ENCODE measurements around the gene HIVEP3. TPM values are rescaled to one million over a fixed set of nuclear protein-coding genes. Genes with fewer than 3 reads are reported as not detected.

The HIVEP3 gene
- total RNA-seq, 6 experiments from 2014 or later = 1.4 to 3.9 (median 2.2) TPM

DNA sequence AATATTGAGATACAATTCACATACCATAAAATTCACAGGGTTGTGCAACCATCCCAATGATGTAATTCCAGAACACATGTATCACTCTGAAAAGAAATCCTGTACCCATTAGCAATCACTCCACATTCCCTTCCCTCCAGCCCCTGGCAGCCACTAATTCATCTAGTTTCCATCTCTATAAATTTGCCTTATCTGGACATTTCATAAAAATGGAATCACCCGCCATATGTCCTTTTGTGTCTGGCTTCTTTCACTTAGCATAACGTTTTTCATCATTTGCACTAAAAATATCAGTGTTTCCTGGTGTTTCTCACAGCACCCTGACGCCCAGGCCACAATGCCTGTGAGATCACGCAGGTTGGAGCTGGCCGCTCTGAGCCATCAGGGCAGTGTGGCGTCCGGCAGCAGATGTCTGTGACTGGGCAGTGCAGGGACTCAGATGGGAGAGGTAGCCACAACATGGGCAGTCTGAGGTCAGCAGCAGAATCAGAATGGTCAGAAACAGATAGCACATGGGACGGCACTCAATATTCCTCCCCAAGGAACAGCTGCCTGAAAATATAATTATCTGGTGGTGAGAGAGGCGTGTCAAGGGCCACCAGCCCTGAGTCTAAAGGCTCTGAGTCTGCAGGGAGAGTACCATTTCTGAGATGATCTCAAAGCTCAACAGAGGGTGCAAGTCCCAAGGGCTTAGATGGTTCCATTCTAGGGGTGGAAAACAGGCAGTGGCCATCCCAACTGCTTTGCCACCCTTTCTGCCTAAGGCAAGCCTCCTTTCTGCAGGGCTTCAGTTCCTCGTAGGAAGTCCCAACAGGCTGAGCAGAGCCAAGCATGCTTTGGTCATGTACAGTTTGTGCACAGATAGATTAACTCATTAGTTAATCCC, 304.8 kb downstream of the HIVEP3 start:
- no peak overlapping the region for H3K4me3 ChIP-seq
- H3K4me1 ChIP-seq = peaks cover 0 to 13% (median 1%) of the 10 kb centered on the region in 4 donors
- WGBS (ENCODE audit: insufficient coverage, low coverage, low lambda C conversion rate, missing lambda C conversion rate) = 81% methylated on average over 10 of the region's 10 CpGs
- no peak for TF ChIP-seq POLR2A (IDR thresholded peaks at IDR 0.05)
- TF ChIP-seq, protein P1, sequence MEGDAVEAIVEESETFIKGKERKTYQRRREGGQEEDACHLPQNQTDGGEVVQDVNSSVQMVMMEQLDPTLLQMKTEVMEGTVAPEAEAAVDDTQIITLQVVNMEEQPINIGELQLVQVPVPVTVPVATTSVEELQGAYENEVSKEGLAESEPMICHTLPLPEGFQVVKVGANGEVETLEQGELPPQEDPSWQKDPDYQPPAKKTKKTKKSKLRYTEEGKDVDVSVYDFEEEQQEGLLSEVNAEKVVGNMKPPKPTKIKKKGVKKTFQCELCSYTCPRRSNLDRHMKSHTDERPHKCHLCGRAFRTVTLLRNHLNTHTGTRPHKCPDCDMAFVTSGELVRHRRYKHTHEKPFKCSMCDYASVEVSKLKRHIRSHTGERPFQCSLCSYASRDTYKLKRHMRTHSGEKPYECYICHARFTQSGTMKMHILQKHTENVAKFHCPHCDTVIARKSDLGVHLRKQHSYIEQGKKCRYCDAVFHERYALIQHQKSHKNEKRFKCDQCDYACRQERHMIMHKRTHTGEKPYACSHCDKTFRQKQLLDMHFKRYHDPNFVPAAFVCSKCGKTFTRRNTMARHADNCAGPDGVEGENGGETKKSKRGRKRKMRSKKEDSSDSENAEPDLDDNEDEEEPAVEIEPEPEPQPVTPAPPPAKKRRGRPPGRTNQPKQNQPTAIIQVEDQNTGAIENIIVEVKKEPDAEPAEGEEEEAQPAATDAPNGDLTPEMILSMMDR (IDR thresholded peaks at IDR 0.05) = no peak
- intact Hi-C loops (cut with DNase I) = no loop called here
- no peak overlapping the region for H3K27ac ChIP-seq
- ATAC-seq = no peak
- no peaks in the 10 kb centered on the region for H3K9me3 ChIP-seq
- H3K27me3 ChIP-seq = no peaks in the 10 kb centered on the region
- no peaks in the 10 kb centered on the region for H3K36me3 ChIP-seq
- no peak for DNase-seq

DNA sequence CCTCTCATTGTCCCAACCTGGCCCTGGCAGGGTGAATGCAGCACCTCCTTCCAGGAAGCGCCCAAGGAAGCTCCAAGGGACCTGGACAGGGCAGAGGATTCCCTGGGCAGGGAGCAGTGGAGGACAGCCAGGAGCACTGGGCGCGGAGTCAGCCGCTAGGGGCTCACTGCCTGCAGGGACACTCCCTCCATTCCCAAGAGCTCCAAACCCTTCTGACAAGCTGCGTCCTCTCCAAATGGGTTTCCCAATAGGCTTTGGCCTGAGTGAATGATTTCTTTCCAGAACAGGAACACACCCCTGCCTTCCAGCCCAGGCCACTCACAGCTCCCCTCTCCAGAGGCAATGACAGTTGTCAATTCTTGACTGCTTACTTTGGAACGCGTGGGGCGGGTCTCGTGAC, 305.8 kb downstream of the HIVEP3 start:
- DNase-seq (no peak), ATAC-seq (no peak)
- TF ChIP-seq, protein P1 (IDR thresholded peaks at IDR 0.05) = no peak
- TF ChIP-seq POLR2A (IDR thresholded peaks at IDR 0.05) = no peak
- Histone ChIP-seq H3K4me3 (no peak overlapping the region), H3K27ac (no peak overlapping the region), H3K9me3 (no peaks in the 10 kb centered on the region), H3K36me3 (no peaks in the 10 kb centered on the region), H3K27me3 (no peaks in the 10 kb centered on the region), H3K4me1 (peaks cover 0 to 7% (median 1%) of the 10 kb centered on the region in 4 donors)
- WGBS (ENCODE audit: insufficient coverage, low coverage, low lambda C conversion rate, missing lambda C conversion rate) = 97% methylated on average over 4 of the region's 9 CpGs
- intact Hi-C loops (cut with DNase I) = no loop called here

DNA sequence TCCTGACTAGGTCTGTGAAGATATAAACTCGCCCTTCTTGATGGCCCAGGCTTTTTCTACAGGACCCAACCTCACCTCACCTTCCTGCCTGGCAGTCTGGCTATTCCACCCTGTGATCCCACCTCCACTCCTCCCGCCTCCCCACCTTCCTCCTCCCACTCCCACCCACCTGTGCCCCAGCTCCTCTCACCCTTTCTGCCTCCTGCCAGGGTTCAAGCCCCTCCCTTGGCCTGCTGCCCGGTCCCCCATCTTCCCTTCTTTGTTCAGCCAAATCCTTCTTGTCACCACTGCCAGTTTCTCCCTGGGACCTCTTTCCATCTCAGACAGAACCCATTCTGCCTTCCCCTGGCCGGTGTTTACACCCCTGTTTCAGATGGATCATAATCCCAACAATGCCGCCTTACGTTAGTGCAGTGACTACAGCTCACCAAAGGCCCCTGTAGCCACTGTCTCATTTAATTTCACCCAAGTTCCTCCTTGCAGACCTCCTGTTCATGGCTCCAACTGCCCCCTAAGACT, 306.7 kb downstream of the HIVEP3 start:
- DNase-seq = no peak
- no peak for TF ChIP-seq POLR2A (IDR thresholded peaks at IDR 0.05)
- TF ChIP-seq, protein P1 (IDR thresholded peaks at IDR 0.05) = no peak

DNA sequence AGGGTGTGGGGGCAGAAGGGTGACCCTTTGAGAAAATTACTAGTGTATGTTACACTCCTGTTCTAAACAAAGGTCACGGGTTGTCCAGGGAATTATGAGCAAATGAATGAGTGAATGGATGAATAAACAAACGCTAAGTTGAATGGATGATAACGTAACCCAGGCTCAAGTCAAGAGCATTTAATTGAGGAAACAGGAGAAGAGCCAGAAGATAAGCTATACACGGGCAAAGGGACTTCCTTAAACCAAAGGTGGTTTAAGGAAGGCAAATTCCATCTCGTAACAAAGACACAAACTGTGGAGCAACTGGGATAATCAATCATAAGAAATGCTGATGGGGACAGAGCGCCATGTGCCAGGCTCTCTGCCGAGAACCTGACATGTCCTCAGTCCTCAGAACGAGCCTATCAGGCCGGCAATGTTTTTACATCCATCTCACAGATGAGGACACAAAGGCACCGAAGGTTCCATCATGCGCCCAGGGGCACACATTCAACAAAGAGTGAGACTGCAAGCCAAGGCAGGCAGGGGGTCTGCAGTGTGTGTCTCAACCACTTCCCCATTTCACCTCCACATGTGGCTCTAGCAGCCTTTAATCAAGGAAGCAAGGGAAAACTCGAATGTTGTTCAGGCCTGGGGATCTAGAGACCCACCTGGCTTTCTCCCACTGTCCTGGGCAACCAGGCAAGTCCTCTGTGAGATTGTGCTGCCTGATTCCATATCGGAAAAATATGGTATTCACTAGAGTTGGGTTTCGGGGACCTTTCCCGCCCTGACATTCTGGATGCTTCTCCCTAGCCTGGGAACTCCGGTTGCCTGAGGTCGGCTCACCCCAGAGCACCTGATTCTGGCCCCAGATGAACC, 307.4 kb downstream of the HIVEP3 start:
- WGBS (ENCODE audit: insufficient coverage, low coverage, low lambda C conversion rate, missing lambda C conversion rate) = 84% methylated on average over 12 of the region's 17 CpGs
- no peak overlapping the region for H3K27ac ChIP-seq
- H3K27me3 ChIP-seq = no peaks in the 10 kb centered on the region
- no peaks in the 10 kb centered on the region for H3K4me1 ChIP-seq
- TF ChIP-seq, protein P1 (IDR thresholded peaks at IDR 0.05) = no peak
- TF ChIP-seq POLR2A (IDR thresholded peaks at IDR 0.05) = no peak
- no peak for DNase-seq
- no peak for ATAC-seq
- intact Hi-C loops (cut with DNase I) = no loop called here
- no peaks in the 10 kb centered on the region for H3K36me3 ChIP-seq
- H3K9me3 ChIP-seq = no peaks in the 10 kb centered on the region
- no peak overlapping the region for H3K4me3 ChIP-seq

More for the DNA sequence above, 306.7 kb downstream of the HIVEP3 start:
- intact Hi-C loops (cut with DNase I) = no loop called here
- no peak for ATAC-seq
- no peaks in the 10 kb centered on the region for H3K36me3 ChIP-seq
- H3K4me1 ChIP-seq = no peaks in the 10 kb centered on the region
- no peaks in the 10 kb centered on the region for H3K9me3 ChIP-seq
- no peak overlapping the region for H3K4me3 ChIP-seq
- H3K27ac ChIP-seq = no peak overlapping the region
- no peaks in the 10 kb centered on the region for H3K27me3 ChIP-seq
- 91% methylated on average over 5 of the region's 6 CpGs for WGBS (ENCODE audit: insufficient coverage, low coverage, low lambda C conversion rate, missing lambda C conversion rate)

All from right lobe of liver (tissue), 6 donors.